Measurements from ENCODE around the gene CCL8.

GRCh38 chr17:34301986-34302385 lies 17.2 kb upstream of the CCL8 start:
- TF ChIP-seq CTCF (IDR thresholded peaks at IDR 0.05) = no peak
- no peak for TF ChIP-seq POLR2A (IDR thresholded peaks at IDR 0.05)

All from testis (tissue), 2 donors.